NCI-H748 (cell line): ENCODE measurements around the gene SASH1.
"Not testable (repeated sequence)": the region's sequence is repeated elsewhere in the genome, so short reads cannot be mapped to it uniquely, and the experiment has no call there.

Experiments
- DNase-seq: peaks from one replicate; lab custom pipeline; 2025; ENCODE audit not compliant: unreplicated experiment; lab: John Stamatoyannopoulos, UW

SASH1 gene

GRCh38 chr6:148364056-148364824, 21.6 kb downstream of the SASH1 start:
- DNase-seq, result no peak

- DNase-seq, result no peak
These were observed 22.4 kb downstream of the SASH1 start for GRCh38 chr6:148365041-148365440.

GRCh38 chr6:148367411-148368024, 24.9 kb downstream of the SASH1 start:
- no peak for DNase-seq

- DNase-seq, result no peak
These were observed 27.5 kb downstream of the SASH1 start for GRCh38 chr6:148370176-148370575.

GRCh38 chr6:148374040-148374774, 31.6 kb downstream of the SASH1 start:
- DNase-seq, result no peak

- DNase-seq, result no peak
These were observed 32.8 kb downstream of the SASH1 start for GRCh38 chr6:148375401-148375800.

GRCh38 chr6:148379481-148379880, 36.8 kb downstream of the SASH1 start:
- no peak for DNase-seq

GRCh38 chr6:148379966-148380713, 37.5 kb downstream of the SASH1 start:
- DNase-seq, result no peak

- not testable (repeated sequence) for DNase-seq
These were observed 39.4 kb downstream of the SASH1 start for GRCh38 chr6:148382051-148382450.

- no peak for DNase-seq
These were observed 40.2 kb downstream of the SASH1 start for GRCh38 chr6:148382861-148383260.

GRCh38 chr6:148383658-148384368, 41.2 kb downstream of the SASH1 start:
- DNase-seq, result no peak

- DNase-seq, result no peak
These were observed 42.7 kb downstream of the SASH1 start for GRCh38 chr6:148385379-148385778.

GRCh38 chr6:148388521-148388920, 45.9 kb downstream of the SASH1 start:
- DNase-seq, result no peak

- no peak for DNase-seq
These were observed 46.4 kb downstream of the SASH1 start for GRCh38 chr6:148389086-148389485.

GRCh38 chr6:148389917-148390316, 47.3 kb downstream of the SASH1 start:
- DNase-seq, result no peak

GRCh38 chr6:148392127-148392526, 49.5 kb downstream of the SASH1 start:
- not testable (repeated sequence) for DNase-seq

GRCh38 chr6:148392671-148393070, 50.0 kb downstream of the SASH1 start:
- DNase-seq, result no peak

- DNase-seq, result no peak
These were observed 53.0 kb downstream of the SASH1 start for GRCh38 chr6:148395583-148396101.

- DNase-seq, result no peak
These were observed 53.8 kb downstream of the SASH1 start for GRCh38 chr6:148396411-148396810.

- DNase-seq, result no peak
These were observed 54.3 kb downstream of the SASH1 start for GRCh38 chr6:148396926-148397325.
